HG02943 (cell line): ENCODE measurements around the gene FAH.

Experiments
- ATAC-seq: cut with Tn5 transposase; IDR thresholded peaks from one replicate; pipeline ENCODE4 v1.9.1; 2021; ENCODE audit warnings: mild to moderate bottlenecking, low read depth, moderate library complexity; ENCODE audit not compliant: unreplicated experiment

FAH gene

DNA sequence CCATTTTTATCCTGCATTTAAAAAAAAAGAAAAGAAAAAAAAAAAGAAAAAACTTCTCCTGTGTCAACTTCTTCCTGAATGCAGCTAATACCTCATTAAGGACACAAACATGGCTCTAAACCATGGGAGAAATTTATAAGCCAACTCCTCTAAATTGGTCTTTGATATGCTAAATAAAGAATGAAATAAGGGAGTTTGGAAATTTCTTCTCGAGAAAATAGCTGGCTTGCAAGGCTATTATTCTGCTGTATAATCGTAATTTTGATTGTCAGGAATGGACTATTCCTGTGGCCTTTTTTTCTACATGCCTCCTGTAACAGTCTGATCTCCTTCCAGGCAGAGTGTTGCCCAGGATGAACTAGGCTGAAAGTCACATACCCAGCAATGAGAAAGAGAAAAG lies 78.6 kb downstream of the FAH start:
- no peak for ATAC-seq

- ATAC-seq = no peak
Observed at GRCh38 chr15:80233581-80233980, 80.8 kb downstream of the FAH start.

DNA sequence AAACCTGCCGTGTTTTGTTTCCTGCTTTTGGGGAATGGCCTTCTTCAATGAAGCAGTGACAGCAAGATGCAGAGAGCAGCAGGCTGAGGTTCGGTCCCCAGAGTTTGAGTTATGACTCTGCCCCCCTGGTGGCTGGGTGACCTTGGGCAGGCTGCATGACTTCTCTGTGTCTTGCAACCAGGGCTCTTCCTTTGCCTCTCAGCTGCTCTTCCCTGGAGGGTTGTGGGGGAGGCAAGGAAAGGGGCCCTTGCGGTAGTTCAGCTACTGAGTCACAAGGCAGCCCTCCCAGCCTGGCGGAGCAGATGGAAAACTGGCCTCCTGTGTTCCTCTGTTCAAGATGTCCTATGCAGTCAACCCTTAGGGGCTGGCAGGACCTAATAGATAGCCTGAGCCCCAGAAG lies 82.1 kb downstream of the FAH start:
- ATAC-seq = no peak
